PFSK-1 (cell line): ENCODE data around the gene GFRA1.

Source experiments
- FOXP2 ChIP-seq: optimal IDR thresholded peaks from 2 replicates; pipeline ENCODE3; 2011; ENCODE audit warnings: borderline replicate concordance, control low read depth, inconsistent platforms; ENCODE audit not compliant: insufficient read depth; ENCODE audit errors: extremely low read length, extremely low read depth
- POLR2AphosphoS5 ChIP-seq: IDR thresholded peaks from 2 replicates; pipeline ENCODE4 v1.6.1; 2012; ENCODE audit warnings: low read depth, mild to moderate bottlenecking, control low read depth, low read length, moderate library complexity
- TAF1 ChIP-seq: IDR thresholded peaks from 2 replicates; pipeline ENCODE4 v1.6.1; 2012; ENCODE audit warnings: low read length, control low read depth, borderline replicate concordance; ENCODE audit not compliant: insufficient read depth
- TF ChIP-seq, protein P1 (sequence below), 2 experiments: IDR thresholded peaks; 2 replicates each; pipeline versions ENCODE4 v1.6.1 to v1.8.0; 2011 to 2012; ENCODE audit warnings: low read depth in 2 of 2, low read length in 2 of 2, control low read depth in 1 of 2, inconsistent platforms in 1 of 2, mild to moderate bottlenecking in 1 of 2, moderate library complexity in 1 of 2; ENCODE audit not compliant: insufficient read depth in 1 of 2

DNA sequence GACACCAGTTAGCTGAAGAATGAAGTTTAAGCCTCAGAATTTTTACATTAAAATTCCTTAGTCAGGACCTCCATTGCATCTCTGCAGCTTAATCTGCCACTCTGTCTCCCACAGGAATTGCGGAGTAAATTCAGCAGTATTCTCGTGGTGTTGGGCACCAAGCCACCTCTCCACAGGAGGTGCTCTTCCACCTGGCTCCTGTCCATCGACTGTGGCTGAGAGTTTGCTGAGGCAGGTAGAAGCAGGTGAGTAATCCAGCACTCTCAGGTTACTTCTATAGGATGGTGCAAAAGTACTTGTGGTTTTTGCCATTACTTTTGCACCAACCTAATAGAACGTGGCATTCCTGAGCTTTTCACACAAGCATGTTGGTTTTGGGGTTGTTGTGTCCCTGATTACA lies 134.1 kb downstream of the GFRA1 start:
- no peak for TF ChIP-seq POLR2AphosphoS5
- TF ChIP-seq, protein P1, sequence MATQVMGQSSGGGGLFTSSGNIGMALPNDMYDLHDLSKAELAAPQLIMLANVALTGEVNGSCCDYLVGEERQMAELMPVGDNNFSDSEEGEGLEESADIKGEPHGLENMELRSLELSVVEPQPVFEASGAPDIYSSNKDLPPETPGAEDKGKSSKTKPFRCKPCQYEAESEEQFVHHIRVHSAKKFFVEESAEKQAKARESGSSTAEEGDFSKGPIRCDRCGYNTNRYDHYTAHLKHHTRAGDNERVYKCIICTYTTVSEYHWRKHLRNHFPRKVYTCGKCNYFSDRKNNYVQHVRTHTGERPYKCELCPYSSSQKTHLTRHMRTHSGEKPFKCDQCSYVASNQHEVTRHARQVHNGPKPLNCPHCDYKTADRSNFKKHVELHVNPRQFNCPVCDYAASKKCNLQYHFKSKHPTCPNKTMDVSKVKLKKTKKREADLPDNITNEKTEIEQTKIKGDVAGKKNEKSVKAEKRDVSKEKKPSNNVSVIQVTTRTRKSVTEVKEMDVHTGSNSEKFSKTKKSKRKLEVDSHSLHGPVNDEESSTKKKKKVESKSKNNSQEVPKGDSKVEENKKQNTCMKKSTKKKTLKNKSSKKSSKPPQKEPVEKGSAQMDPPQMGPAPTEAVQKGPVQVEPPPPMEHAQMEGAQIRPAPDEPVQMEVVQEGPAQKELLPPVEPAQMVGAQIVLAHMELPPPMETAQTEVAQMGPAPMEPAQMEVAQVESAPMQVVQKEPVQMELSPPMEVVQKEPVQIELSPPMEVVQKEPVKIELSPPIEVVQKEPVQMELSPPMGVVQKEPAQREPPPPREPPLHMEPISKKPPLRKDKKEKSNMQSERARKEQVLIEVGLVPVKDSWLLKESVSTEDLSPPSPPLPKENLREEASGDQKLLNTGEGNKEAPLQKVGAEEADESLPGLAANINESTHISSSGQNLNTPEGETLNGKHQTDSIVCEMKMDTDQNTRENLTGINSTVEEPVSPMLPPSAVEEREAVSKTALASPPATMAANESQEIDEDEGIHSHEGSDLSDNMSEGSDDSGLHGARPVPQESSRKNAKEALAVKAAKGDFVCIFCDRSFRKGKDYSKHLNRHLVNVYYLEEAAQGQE (IDR thresholded peaks at IDR 0.05; ENCODE audit: insufficient read depth in 1 of 2, low read depth in 2 of 2, low read length in 2 of 2), result no peak
- TF ChIP-seq TAF1, result no peak
- no peak for TF ChIP-seq FOXP2
